Fibroblast of skin of abdomen (primary cell): Measurements from ENCODE around the gene NMRK1.

ENCODE experiments used
- DNase-seq: peaks from one replicate; pipeline ENCODE4 v3.0.0-alpha.2; 2013

NMRK1 gene

DNA sequence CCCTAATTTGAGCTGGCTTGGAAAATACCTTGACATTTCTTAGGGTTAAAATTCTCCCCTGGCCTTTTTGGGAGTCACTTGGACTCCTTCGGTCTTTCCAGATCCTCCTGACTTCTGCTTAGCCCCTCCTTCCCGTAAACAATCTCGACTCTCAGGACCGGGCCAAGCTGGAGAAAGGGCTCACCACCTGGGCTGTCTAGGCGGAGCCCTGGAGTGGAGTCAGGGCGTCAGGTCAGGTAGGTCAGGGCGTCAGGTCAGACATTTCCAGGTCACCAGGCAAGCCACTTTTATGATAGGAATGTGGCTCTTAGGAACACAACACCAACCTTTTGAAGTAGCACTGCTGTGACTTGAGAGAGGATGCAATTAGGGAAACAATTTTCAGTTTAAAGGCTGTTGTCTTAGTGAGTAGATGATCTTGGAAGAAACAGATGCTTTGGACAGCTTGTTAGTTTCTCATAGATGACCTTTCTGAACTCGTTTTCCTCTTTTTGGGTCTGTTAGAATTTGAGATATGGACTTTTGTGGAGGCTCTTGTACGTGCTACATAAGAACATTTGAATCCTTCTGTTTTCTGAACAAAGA lies 13.1 kb upstream of the NMRK1 start:
- no peak for DNase-seq

DNA sequence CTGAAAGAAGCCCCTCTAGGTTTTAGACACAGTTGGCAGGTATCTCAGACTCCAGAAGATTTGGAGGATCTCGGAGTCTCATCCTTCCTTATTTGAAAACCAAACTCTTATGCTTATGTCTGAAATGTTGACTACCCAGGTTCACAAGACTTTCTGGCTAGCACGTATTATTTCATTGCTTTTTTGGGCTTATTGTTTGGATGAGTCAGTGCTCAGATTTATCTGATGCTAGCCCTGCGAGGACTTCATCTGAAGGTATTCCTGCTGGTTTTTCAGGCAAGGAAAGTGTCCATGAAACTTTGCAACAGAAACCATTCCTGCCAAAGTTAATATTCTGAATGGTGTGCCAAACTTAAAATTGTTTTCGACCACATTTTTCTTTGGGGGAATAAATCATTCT lies 8.8 kb upstream of the NMRK1 start:
- DNase-seq, result no peak

DNA sequence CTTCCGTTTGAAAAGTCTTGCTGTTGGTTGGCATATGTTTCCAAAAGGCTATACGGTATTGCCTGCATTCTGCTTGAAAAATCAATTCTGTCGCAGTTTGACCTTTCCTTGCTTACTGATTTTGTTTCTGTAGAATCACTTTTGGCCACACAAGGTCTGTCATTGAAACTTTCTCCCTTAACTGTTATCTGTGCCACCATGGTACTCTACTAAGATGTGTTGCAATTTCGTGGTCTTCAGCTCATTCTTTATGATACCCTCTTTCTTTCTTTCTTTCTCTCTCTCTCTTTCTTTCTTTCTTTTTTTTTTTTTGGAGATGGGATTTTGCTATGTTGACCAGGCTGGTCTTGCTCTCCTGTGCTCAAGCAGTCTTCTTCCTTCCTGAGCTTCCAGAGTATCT lies 4.8 kb upstream of the NMRK1 start:
- no peak for DNase-seq

DNA sequence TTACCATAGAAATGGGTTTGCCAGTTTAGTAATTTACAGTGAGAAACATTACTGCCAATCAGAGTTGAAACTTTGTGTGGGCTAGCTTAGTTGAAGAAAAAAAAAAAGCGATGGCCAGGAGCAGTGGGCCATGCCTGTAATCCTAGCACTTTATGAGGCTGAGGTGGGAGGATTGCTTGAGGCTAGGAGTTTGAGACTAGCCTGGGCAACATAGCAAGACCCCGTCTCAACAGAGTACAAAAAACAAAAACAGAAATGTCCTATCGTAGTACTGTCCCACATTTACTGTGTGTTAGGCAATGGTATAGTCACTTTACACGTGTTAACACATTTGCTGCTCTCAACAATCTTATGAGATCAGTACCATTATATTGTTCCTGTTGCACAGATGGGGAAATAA lies 2.6 kb upstream of the NMRK1 start:
- DNase-seq, result no peak

DNA sequence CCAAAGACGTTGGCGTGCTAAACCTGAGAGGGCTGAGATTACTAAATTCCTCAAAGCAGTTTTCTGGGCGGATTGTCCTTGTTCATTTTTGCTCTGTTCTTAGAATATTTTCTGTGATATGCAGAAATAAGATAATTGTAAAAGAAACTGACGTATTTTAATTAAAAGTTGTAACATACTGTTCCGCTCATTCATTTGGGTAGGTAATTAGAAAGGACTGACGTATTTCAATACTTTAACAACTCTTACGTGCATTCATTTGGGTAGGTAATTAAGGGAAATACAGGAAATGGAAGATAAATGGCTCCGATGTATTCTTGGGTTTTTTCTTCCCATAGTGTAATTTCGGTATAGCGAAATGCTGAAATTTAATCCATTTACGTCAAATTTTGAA lies 1.4 kb upstream of the NMRK1 start:
- DNase-seq, result no peak

DNA sequence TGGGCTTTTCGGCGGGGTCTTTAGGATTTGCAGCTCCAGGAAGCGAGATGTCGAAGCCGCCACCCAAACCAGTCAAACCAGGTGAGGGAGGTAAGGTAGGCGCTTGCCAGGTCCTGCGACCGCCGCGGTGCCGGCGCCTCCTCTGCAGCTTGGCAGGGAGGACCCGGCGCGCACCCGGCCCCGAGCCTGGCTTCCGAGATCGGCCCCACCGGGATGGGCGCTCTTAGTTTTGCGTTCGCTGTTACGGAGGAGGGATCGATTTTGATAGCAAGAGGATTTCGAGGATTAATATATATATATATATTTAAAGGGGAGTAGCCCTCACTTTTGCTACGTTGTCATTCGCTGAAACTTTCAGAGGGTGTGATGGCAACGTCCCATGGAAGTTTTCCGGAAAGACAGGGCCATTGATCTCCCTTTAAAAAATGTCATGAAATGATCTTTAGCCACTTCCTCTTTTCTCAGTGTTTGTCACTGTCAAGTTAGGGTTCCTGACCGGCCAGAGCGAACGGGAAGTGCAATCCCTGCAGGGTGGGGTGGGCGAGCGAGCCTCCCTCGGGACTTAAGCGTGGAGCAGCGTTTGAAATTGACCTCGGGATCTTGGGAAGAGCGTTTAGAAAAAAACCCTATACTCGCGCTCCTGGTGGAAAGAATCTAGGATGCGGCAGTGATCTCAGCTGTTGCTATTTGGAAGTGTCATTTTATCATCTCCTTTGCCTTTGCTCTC lies 854 bp upstream of the NMRK1 start:
- peak; percentile 61 for DNase-seq

DNA sequence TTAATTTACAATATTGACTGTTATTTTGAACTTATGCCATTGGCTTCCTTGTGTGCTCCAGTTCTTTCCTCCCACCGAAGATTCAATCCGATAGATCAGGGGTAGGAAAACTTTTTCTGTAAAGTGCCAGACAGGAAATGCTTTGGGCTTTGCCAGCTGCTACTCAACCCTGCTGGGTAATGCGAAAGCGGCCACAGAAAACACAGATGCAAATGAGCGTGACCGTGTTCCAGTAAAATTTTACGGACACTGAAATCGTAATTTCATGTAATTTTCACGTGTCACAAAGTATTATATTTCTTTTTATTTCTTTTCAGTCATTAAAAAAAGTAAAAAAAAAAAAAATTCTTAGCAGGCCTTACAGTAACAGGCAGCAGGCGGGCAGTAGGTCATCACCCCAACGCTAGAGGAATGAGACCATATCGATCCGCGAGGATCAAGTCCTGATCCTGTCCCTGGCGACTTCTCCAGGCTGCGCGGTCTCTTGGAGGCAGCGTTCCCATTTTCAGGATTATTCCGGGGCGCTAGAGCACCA lies 599 bp downstream of the NMRK1 start:
- peak; percentile 39 for DNase-seq

DNA sequence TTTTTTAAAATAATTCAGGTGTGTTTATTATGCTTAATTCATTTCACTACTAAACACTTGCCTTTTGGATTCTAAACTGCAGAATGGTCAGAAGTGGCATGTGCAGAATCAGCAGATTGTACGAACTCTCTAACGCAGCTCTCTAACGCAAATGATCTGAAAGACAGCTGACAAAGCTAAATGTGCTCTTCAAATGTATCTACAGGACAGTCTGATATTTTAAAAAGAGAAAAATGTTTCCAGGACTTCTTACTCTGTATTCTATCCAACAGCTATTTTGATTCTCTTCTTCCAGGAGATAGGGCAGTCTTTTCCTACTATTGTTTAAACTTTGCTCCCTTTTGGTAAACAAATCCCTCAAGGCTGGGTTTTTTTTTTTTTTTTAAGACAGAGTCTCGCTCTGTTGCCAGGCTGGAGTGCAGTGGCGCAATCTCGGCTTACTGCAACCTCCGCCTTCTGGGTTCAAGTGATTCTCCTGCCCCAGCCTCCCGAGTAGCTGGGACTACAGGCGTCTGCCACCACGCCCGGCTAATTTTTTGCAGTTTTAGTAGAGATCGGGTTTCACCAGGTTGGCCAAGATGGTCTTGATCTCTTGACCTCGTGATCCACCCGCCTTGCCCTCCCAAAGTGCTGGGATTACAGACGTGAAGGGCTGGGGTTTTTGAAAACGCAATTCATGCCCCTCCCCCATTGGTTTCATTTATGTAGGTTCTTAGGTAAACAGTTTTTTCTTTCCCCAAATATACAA lies 1.2 kb downstream of the NMRK1 start:
- DNase-seq, result no peak

DNA sequence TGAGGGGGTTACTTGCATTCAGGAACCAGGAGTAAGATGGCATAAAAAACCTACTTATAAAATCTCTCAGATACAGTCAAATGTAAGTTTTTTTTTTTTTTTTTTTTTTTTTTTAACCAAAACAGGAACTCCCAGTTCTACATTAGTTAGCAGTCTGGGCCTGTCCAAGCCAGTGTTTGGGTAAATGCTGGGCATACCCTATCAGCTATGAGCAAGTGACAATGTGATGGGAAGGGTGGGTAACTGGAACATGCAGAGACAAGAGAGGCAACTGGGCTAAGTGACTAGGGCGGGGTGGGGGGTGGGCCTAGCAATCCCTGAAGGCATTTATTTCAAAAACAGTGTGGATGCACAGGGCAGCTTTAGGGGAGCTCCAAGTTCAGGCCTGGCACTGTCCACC lies 2.3 kb downstream of the NMRK1 start:
- no peak for DNase-seq

DNA sequence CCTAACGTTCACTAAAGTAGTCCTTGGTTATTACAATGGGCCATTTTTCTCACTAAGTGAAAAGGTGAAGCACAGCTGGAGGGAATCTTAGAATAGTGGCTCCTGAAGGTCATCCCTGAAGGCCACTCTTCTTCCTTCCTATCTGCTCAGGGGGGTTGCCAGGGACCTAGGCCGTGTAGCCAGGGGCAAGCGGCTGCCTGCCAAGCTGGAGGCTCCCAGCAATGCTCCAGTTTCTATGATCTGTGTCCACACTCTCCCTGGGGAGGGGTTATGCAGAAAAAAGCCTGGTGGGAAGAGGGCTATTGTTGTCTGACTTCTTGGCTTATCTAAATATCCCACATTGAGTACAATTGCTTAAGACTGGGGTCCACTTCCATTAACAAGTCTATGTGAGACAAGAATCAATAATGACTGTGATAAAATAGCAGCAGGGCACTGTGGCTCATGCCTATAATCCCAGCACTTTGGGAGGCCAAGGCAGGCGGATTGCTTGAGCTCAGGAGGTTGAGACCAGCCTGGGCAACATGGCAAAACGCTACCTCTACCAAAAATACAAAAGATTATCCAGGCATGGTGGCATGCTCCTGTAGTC lies 3.8 kb downstream of the NMRK1 start:
- no peak for DNase-seq

DNA sequence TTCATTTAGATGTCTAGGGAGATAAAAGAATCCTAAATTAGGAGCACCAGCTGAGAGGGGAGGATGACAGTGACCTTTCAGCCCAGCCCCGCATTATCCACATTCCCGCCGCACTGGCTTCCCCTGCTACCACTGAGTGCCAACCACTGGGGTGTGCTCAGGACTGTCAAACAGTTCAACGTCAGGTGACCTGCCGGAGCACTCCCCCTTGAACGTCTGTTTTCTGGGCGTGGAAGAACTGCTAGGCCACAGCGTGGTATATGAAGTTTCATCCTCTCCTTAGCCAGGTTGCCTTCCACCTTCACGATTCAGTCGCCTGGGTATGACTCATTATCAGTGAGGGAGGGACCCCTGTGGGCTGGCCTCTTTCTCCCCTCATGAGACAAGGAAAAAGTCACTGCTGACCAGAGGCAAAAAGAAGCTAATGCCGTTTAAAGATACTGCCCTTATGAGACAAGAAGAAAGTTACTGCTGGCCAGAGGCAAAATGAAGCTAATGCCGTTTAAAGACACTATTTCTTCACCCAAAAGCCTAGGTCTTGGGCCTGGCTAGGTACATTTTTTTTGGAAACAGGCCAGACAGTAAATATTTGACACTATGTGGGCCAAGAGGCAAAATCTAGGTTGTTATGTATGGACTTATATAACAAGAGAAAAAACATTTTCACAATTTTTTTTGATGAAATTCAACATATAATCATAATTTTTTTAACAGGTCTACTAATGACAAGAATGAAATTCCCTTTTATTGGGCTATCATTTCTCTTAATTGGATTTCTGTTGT lies 4.6 kb downstream of the NMRK1 start:
- DNase-seq, result no peak

DNA sequence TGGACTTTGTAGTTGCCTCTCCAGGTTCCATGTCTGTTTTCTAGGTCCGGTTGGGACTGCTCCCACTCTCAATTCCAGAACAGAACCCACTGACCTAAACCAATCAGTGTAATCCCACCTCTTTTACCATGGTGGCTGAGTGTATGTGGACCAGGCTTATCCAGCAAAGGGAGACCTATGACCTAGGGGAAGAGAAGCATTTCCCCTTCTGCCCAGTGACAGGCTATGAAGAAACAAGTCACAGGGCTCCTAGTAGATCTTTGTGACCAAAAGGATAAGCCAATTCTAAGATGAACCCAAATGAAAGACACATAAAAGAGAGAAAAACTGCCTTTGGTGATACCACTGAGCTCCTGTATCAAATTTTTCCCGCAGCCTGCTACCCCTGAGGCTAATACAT lies 6.3 kb downstream of the NMRK1 start:
- DNase-seq, result no peak

DNA sequence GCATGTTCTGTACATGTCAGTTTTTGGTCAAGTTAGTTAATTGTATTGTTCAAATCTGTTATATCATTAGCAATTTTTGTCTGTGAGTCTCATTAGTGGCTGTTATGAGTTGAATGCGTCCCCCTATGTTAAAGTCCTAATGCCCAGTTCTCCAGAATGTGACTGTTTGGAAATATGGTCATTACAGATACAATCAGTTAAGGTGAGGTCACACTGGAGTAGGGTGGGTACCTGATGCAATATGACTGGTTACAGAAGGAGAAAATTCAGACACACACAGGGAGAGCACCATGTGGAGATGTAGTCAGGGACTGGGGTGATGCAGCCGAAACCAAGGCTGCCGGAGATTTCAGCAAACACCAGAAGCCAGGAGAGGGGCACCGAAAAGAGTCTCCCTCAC lies 15.1 kb downstream of the NMRK1 start:
- DNase-seq, result no peak

DNA sequence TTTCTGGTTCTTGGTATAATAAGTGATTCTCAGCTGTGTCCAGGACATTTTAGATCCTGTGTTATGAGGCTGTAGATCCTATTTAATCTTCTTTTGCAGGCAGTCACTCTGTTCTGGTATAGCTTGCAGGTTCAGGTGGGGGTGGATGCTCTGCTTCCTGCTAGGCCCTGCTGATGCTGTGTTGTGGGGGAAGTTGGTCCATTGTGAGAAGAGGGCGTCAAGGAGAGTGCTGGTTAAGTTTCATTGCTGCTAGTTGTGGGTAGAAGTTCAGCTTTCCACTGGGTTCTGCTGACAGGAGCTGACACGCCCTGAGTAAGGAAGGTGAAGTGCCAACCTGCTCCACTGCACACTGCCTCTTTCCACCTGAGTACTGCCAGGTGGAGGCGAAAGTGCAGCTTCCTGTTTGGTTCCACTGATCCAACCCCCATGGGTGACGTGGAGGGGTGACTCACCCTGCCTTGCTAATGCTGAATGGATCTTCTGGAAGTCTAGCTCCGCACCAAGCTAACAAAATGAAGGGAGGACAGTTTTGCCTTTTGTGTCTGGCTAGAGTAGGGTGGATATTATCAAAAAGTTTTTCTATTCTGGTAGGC lies 16.3 kb downstream of the NMRK1 start:
- no peak for DNase-seq

DNA sequence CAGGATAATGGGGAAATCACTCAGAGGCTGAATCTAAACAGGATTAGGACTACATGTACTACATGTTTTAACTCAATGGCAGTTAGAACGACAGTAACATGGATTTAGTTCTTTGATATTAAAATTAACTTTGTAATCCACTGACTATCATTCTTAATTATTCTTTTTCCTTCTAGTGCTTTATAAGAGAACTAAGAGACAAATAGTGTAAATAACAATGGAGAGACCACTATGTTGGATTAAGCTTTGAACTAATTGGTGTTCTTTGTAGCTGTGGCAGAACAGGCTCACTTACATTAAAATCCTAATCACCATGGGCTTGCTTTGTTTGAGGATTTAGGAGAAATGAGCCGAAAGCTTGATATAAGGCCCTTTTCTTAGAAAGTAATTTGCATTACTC lies 18.8 kb downstream of the NMRK1 start:
- no peak for DNase-seq

DNA sequence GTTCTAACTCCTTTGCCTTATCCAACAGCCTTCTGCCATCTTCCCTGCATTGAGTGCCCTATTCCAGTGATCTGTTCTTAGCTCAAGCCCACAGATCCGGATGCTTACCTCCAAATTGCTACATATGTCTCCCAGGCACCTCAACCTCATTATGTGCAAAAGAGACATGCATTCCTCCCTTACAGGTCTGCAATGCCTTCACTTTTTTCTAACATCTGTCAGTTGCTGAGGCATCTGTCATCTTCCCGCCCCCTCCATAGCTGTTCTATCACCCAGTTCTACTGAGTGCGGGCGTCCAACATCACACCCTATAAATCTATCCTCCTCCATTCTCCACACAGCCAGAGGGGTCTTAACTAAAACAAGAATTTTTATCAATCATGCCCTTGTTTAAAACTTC lies 20.1 kb downstream of the NMRK1 start:
- no peak for DNase-seq

DNA sequence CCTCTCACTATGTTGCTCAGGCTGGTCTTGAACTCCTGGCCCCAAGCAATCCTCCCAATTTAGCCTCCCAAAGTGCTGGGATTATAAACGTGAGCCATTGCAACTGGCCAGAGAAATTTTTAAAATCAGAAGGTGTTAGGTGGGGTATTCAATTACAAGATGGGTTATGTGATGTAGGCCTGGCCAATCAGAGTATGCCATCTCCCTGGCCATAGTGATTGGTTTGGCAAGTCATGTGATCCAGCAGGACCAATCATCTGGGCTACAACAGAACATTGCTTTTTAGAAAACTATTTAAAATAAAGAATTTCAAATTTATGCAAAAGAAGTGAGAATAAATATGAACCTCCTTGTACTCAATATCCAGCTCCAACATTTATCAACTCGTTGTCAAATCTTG lies 22.4 kb downstream of the NMRK1 start:
- no peak for DNase-seq

DNA sequence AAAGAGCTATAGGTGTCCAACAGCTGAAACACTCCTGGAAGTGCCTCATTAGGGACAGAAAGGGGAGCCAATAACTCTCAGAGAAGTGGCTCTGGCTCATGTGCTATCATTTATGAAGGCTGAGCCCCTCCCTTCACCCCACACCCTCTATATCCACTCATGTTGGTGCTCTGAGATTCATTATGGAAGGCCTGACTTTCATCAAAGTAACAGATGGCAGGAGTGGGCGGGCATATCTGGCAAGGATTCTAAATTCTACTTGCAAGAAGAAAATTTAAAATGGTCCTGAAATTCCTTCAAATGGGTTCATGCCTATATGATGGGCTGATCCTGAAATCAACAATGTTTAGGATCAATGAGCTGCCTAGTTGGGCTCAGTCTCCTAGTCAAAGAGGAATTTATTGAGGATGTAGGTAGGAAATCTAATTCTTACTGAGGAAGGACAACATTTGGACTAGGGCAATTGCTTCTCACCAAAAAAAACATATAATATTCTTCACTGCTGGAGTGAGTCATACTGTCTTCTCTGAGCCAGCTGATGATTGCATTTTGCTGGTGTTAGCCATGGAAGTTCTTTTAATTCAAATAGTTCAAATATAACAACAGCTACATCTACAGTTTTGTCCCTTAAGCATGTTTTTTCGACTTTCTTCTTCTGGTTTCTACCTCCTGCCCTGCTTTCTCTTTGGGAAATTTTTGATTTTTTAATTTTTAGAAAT lies 23.5 kb downstream of the NMRK1 start:
- peak; percentile 58 for DNase-seq

DNA sequence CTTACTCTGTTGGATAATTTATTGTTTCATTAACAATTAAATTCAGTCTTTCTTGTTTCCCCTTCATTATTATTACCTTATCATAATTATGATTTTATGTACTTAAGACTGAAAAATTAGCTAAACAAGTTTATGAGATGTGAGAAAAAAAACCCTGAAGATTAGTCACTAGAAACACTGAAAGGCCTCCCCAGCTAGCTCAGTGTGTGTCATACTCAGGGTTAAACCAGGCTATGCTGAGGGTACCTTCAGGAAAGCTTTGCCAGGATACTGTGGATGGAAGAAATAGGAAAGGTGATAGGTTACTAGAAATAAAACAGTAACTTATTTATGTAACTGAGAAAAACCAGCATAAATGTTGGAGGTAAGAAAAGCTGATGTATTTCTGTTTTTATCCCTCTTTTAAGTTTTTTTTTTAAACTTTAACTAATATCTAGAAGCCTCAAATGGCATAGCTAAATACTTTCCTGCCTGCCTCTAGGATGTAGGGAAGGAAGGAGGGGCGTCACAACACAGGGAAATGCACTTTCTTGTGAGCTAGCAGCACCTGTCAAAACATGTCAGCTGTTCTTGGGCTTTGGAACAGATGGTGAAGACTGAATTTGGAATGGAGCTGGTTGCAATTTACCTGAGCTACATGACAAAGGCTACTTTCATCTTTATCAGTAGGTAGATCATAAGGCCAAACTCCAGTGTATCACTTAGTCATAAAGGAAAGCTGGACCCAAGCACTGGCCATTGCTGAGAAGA lies 24.2 kb downstream of the NMRK1 start:
- DNase-seq, result peak; percentile 37

DNA sequence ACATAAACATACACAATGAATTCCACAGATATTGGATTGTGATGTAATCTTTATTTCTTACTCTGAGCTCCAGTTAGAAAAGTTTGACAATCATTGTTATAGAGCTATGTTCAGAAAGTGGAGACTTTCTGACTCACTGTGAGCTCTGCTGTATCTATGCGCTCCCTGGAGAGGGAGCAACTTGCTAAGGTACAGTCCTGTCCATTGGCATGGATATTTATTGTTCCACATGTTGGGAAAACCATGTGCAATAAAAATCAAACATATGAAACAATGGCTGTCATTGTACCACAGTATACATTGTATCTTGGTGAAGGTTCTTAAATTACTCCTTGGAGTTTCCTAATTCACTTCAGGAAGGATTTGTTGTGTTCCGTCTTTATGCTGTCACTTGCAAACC lies 26.8 kb downstream of the NMRK1 start:
- DNase-seq, result no peak
